BJ (cell line): ENCODE data around the gene HTN3. TPM values are rescaled to one million over a fixed set of nuclear protein-coding genes. Genes with fewer than 3 reads are reported as not detected.
"Not testable (repeated sequence)": the region's sequence is repeated elsewhere in the genome, so short reads cannot be mapped to it uniquely, and the experiment has no call there.

Experiments used
- CTCF ChIA-PET: fragments of 350-600 bp; formaldehyde crosslinking; extraction: SDS; loops from one replicate; lab custom pipeline; 2021; ENCODE audit warnings: antibody characterized with exemption, inconsistent platforms; lab: Yijun Ruan, JAX
- POLR2A ChIA-PET: fragments of 300-600 bp; sonication (Branson Sonifier 250); formaldehyde crosslinking; extraction: SDS; loops from one replicate; lab custom pipeline; 2021; ENCODE audit warnings: antibody characterized with exemption; lab: Charles Lee
- DNase-seq: peaks from one replicate; pipeline ENCODE4 v3.0.0-alpha.2; 2011; ENCODE audit warnings: low read depth
- H3K27me3 ChIP-seq: 2 replicates; pipeline ENCODE4 v1.6.0; 2011; ENCODE audit warnings: low read length; ENCODE audit not compliant: control insufficient read depth, insufficient read depth
- H3K36me3 ChIP-seq: 2 replicates; pipeline ENCODE4 v1.5.1; 2011; ENCODE audit warnings: low read length; ENCODE audit not compliant: control insufficient read depth, insufficient read depth
- H3K4me3 ChIP-seq: 2 replicates; pipeline ENCODE4 v1.5.1; 2011; ENCODE audit warnings: low read depth, mild to moderate bottlenecking, control low read depth, low read length
- CTCF ChIP-seq: IDR thresholded peaks from 2 replicates; pipeline ENCODE4 v1.5.1; 2011; ENCODE audit warnings: low read depth, mild to moderate bottlenecking, control low read depth, inconsistent platforms, low read length, moderate library complexity; ENCODE audit not compliant: insufficient read depth
- polyA plus RNA-seq: library from polyadenylated mRNA; depleted of rRNA; stranded (reverse); fragments of >200 nt; gene quantifications from 2 replicates; pipeline ENCODE4 v1.2.3, GENCODE V29; 2011

HTN3 gene
- polyA plus RNA-seq, 1 experiment = not detected

- POLR2A ChIA-PET = interaction anchor here (0.6 kb wide), 1 partner anchor 82 kb away, joined by 3 read pairs; no protein-coding TSS in a partner anchor
- Histone ChIP-seq H3K36me3 (no peaks in the 10 kb centered on the region), H3K27me3 (no peaks in the 10 kb centered on the region), H3K4me3 (no peak overlapping the region)
- CTCF ChIA-PET = no interaction called here
- DNase-seq = no peak
- no peak for TF ChIP-seq CTCF
Measured at GRCh38 chr4:69999420-69999819, 28.8 kb upstream of the HTN3 start.

- Histone ChIP-seq H3K4me3 (no peak overlapping the region), H3K27me3 (no peaks in the 10 kb centered on the region), H3K36me3 (no peaks in the 10 kb centered on the region)
- TF ChIP-seq CTCF = no peak
- ChIA-PET CTCF (no interaction called here), POLR2A (no interaction called here)
- DNase-seq = no peak
Measured at GRCh38 chr4:70000711-70001110, 27.5 kb upstream of the HTN3 start.

GRCh38 chr4:70002507-70002906 is 25.8 kb upstream of the HTN3 start:
- Histone ChIP-seq H3K36me3 (no peaks in the 10 kb centered on the region), H3K27me3 (no peaks in the 10 kb centered on the region), H3K4me3 (no peak overlapping the region)
- no peak for DNase-seq
- ChIA-PET POLR2A (no interaction called here), CTCF (no interaction called here)
- no peak for TF ChIP-seq CTCF

GRCh38 chr4:70008771-70009170 is 19.5 kb upstream of the HTN3 start:
- no peak for TF ChIP-seq CTCF
- ChIA-PET POLR2A (no interaction called here), CTCF (no interaction called here)
- no peak overlapping the region for H3K4me3 ChIP-seq
- no peaks in the 10 kb centered on the region for H3K27me3 ChIP-seq
- DNase-seq = no peak
- H3K36me3 ChIP-seq = no peaks in the 10 kb centered on the region

GRCh38 chr4:70019006-70019405 is 9.3 kb upstream of the HTN3 start:
- DNase-seq, H3K36me3 ChIP-seq, CTCF ChIA-PET, H3K27me3 ChIP-seq, POLR2A ChIA-PET, H3K4me3 ChIP-seq: not testable (repeated sequence)

GRCh38 chr4:70023218-70023617 is 5.0 kb upstream of the HTN3 start:
- POLR2A ChIA-PET = no interaction called here
- Histone ChIP-seq H3K4me3 (no peak overlapping the region), H3K36me3 (no peaks in the 10 kb centered on the region), H3K27me3 (no peaks in the 10 kb centered on the region)
- no peak for DNase-seq
- no peak for TF ChIP-seq CTCF
- CTCF ChIA-PET = no interaction called here
